NCI-H187 treated with DMSO at 0.1 percent for 48 hours (cell line): ENCODE measurements around the gene TNKS2.
"Not testable (repeated sequence)": the region's sequence is repeated elsewhere in the genome, so short reads cannot be mapped to it uniquely, and the experiment has no call there.

ENCODE experiments used
- DNase-seq: peaks from one replicate; lab custom pipeline; 2025; lab: John Stamatoyannopoulos, UW

The TNKS2 gene

GRCh38 chr10:91797874-91798648, at the start of gene TNKS2:
TNKS2 (plus strand) TSS chr10:91798426; CDS start chr10:91798691, 265 bp downstream.
- peak; percentile 12 for DNase-seq

GRCh38 chr10:91749592-91749991, 48.6 kb upstream of the TNKS2 start:
- DNase-seq, result not testable (repeated sequence)

- DNase-seq, result no peak
These were observed 41.9 kb upstream of the TNKS2 start for GRCh38 chr10:91756286-91756685.

- no peak for DNase-seq
These were observed 39.7 kb upstream of the TNKS2 start for GRCh38 chr10:91758303-91759146.

- DNase-seq, result no peak
These were observed 38.6 kb upstream of the TNKS2 start for GRCh38 chr10:91759581-91759986.

- DNase-seq, result no peak
These were observed 36.5 kb upstream of the TNKS2 start for GRCh38 chr10:91761721-91762120.

- no peak for DNase-seq
These were observed 35.3 kb upstream of the TNKS2 start for GRCh38 chr10:91762878-91763277.

- no peak for DNase-seq
These were observed 31.6 kb upstream of the TNKS2 start for GRCh38 chr10:91766676-91767075.

GRCh38 chr10:91768123-91768522, 30.1 kb upstream of the TNKS2 start:
- DNase-seq, result no peak

GRCh38 chr10:91771907-91772306, 26.3 kb upstream of the TNKS2 start:
- no peak for DNase-seq

- no peak for DNase-seq
These were observed 25.8 kb upstream of the TNKS2 start for GRCh38 chr10:91772461-91772860.

- no peak for DNase-seq
These were observed 25.4 kb upstream of the TNKS2 start for GRCh38 chr10:91772869-91773268.

- DNase-seq, result no peak
These were observed 23.7 kb upstream of the TNKS2 start for GRCh38 chr10:91774571-91774970.

GRCh38 chr10:91775731-91776130, 22.5 kb upstream of the TNKS2 start:
- no peak for DNase-seq

- no peak for DNase-seq
These were observed 22.0 kb upstream of the TNKS2 start for GRCh38 chr10:91776266-91776665.

- no peak for DNase-seq
These were observed 19.7 kb upstream of the TNKS2 start for GRCh38 chr10:91778485-91778884.

GRCh38 chr10:91779011-91779605, 19.1 kb upstream of the TNKS2 start:
- DNase-seq, result no peak

GRCh38 chr10:91782539-91782938, 15.7 kb upstream of the TNKS2 start:
- DNase-seq, result no peak

GRCh38 chr10:91785830-91786229, 12.4 kb upstream of the TNKS2 start:
- no peak for DNase-seq

- DNase-seq, result no peak
These were observed 11.0 kb upstream of the TNKS2 start for GRCh38 chr10:91787258-91787657.

GRCh38 chr10:91787810-91788209, 10.4 kb upstream of the TNKS2 start:
- no peak for DNase-seq

- DNase-seq, result no peak
These were observed 9.7 kb upstream of the TNKS2 start for GRCh38 chr10:91788527-91788926.
